HG03558 (cell line): ENCODE data around the gene SASH1.
A peak's percentile ranks its signal among the peaks of the same experiment; 100 is the strongest.

ENCODE experiments used
- ATAC-seq: cut with Tn5 transposase; IDR thresholded peaks from one replicate; pipeline ENCODE4 v1.9.1; 2021; ENCODE audit warnings: moderate number of reproducible peaks; ENCODE audit not compliant: unreplicated experiment; ENCODE audit errors: extremely low read depth

SASH1 gene

GRCh38 chr6:148426317-148426977 lies 83.8 kb downstream of the SASH1 start:
- ATAC-seq = no peak

GRCh38 chr6:148427333-148427732 lies 84.7 kb downstream of the SASH1 start:
- ATAC-seq = no peak

- no peak for ATAC-seq
Observed at GRCh38 chr6:148429423-148429822, 86.8 kb downstream of the SASH1 start.

- ATAC-seq = no peak
Observed at GRCh38 chr6:148430897-148431296, 88.3 kb downstream of the SASH1 start.

- ATAC-seq = no peak
Observed at GRCh38 chr6:148431413-148431812, 88.8 kb downstream of the SASH1 start.

- no peak for ATAC-seq
Observed at GRCh38 chr6:148431840-148432239, 89.2 kb downstream of the SASH1 start.

DNA sequence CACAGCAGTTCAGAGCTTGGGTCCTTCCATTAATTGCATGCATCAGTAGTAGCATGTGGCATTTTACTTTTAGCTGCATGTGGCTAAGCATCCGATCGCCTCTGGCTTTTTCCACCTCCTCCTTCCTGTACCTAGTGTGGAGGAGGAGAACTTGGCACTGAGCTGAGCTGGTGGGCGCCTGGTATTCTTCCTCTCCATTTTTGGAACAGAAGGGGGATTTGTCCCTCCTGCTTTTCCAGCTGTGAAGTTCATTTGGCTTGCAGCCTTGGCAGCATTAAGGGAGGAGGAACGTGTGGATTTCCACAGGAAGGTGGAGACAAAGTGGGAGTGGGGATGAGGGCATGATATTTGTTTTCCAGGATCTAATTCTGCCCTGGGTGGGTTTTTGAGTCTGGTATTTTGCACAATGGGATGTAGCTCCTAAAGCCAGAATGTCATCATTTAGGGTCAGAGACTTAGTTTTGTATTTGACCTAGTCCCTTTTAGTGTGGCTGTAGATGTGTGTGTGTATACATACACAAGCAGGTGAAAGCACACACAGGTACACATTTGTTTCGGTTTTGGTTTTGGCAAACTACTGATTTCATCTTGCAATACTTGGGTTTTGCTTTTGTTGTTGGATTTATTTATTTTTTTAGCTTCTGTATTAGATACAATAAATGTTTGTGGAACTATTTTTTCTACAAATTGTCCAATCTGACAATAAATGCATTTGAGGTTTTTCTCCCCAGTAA lies 90.0 kb downstream of the SASH1 start:
- no peak for ATAC-seq

DNA sequence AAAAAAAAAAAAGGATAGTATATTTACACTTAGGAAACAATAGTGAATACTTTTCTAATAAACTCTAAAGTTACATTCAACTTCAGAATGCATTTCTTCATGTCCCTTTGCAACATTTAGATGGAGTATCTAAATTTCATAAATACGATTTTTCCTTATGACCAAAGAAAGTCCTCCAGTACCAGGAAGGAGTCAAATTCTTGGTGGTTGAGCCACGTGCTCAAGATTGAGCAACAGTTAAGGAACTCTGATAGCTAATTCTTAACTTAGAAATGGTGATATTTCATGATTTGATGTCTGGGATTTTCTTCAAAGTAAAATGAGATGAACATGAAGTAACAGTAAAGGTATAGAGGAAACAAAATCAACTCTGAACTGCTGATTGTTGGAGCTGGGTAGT lies 92.7 kb downstream of the SASH1 start:
- ATAC-seq = no peak

DNA sequence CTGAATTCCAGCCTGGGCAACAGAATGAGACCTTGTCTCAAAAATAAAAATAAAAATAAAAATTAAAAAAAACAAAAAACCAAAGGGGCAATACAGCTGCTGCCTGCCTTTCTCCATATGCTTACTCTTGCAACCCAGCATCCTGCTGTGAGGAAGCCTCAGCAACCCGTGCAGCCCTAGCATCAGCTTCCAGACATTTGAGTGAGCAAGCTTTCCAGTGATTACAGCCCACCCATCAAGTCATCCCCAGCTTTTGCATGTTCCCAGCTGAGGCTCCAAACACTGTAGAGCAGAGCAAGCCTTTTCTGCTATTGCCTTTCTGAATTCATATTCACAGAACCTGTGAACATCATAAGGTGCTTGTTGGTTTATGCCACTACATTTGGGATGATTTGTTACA lies 93.8 kb downstream of the SASH1 start:
- no peak for ATAC-seq

DNA sequence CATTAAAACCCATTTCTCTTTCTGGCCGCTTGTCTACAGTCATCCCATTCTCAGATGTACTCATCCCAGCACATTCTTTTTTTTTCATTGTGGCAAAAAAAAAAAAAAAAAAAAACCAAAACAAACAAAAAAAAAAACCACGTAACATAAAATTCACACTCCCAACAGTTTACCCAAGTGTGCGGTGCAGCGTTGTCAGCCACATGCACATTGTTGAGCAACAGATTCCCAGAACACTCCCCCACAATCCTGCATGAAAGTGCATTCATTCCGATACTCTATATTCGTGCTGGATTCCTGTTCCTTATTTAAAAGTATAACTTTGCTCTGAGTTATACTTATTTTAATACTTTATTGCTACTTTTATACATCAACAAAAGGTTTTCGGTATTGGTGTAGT lies 96.0 kb downstream of the SASH1 start:
- no peak for ATAC-seq

DNA sequence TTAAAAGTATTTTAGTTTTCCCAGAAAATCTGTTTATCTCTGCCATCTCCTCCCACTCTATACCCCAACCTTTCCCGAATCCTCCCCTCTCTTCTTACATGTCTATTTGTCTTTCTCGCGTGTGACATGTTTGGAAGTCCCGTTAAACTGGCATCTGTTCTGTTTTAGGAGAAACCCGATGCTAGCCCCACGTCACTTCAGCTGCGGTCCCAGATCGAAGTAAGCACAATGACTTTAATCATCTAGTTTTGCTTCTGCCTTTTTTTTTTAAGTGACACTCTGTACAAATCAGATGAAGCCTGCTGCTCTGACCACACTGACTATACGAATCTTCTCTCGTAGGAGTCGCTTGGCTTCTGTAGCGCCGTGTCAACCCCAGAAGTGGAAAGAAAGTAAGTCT lies 97.4 kb downstream of the SASH1 start:
- ATAC-seq = no peak

DNA sequence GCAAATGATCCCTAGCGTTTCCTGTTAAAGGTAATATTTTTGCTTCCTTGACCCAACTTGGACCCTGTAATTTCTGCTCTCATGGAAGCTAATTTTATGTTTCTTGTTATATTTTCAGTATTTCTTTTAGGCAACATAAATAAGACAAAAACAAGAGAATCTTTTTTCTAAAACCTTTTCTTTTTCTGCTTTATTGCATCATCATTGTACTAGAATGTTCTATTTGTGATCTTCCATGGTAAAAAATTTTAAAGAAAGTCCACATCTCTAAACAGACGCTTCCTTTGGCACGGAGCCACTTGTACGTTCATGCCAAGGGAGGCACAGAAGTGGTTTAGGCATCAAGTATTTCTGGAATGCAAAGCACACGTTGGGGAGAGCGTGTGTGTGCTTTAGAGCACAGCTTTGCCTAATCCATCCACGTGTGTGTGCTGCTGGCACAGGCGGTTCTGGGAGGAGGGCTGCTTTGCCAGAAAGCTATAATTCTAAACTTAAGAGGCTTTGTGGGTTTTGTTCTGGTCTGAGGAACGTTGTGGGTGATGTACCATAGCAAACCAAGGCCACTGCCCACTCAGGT lies 98.3 kb downstream of the SASH1 start:
- no peak for ATAC-seq

DNA sequence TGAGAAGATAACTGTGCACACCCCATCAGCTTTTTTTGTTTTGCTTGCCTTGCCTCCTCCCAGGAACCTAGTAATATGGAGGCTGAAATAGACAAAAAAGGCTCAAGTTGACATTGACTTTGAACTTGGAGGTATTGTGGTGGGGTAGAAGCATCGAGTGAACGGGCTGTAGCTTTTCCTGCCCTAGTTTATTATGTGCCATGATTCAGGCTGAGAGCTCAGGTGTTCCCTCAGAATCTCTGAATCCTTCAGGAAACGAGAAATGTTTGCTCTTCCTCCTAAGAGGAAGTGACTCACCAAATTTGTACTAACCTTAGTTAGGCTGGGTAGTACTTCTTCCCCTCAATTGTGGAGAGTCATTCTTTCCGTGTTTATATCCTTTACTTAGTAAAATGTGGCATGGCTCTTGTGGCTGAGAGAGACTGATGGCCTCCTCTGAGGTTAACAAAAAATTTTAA lies 98.8 kb downstream of the SASH1 start:
- ATAC-seq = peak; percentile 52

DNA sequence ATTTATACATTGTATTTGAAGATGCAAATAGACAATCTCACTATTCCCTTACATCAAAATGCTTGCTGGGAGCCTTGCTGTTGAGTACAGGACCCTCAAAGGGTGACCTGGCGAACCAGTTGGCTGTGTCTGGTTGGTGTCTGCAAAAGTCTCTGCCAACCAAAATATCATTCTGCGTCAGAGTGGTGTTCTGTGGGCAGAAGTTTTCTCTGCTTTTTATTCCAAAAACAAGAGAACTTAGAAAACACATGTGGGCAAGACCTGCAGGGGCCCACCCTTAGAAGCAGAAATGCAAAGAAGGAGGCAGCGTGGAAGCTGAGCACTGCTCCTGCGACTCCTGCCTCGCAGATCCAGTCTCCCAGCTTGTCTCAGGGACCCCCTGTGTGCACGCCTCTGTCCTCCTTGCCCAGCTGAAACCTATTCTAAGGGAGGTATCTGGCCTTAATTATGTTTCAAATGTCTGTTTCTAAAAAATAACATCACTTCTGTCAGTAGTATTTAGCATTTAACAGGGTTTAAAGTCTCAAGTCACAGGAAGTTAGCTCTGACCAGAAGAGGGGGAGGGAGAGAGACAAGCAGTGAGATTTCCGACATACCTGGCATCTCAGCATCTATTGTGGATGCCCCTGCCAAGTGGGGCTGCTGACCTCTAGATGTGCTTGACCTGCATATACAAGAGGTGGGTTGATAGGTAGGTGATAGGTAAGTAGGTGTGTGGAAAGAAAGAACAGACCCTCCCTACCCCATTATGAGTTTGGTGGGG lies 101.3 kb downstream of the SASH1 start:
- ATAC-seq = no peak

DNA sequence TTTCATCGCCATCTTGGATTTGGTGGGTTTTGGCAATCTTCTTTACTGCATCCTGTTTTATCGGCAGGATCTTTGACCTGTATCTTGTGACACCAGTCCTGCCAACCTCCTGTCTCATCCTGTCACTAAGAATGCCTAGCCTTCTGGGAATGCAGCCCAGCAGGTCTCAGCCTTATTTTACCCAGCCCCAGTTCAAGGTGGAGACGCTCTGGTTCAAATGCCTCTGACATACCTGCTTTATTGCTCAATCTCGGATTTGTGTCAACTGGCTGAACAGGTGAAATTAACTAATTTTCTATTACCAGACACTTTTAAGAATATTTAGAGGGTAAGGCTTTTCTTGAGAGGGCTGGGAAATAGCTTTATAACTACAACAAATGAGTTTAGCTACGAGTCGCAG lies 102.5 kb downstream of the SASH1 start:
- ATAC-seq = no peak

DNA sequence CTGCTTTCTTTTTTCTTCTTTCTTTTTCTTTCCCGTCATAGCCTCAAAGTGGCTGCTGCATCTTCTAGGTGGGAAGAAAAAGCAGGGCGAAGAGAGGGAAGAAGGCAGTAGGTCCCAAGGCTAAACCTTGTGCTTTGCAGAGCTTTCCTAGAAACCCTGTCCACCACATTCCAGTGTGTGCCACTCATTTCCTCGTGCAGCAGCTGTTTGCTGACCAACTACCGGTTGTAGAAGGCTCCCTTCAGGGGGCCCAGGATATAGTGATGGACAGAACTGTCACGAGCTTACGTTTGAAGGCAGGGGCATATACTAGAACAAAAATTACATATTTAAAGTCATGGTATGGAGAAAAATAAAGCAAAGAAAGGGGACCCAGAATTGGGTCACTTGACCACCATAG lies 103.0 kb downstream of the SASH1 start:
- no peak for ATAC-seq

DNA sequence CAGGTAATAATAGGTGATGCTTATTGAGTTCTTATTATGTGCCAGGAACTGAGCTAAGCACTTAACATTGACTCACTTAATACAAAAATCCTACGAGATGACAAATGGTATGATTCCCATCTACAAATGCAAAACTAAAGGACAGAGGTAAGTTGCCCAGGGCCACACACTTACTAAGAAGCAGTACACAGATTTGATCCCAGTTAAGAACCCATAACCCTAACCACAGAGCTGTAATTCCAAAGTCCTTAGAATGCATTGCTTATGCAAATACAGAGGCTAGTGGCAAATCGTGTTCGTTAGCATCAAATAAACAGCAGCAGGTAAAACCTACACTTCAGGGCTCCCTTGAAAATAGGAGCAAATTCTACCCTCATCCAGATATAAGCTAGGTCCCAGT lies 104.0 kb downstream of the SASH1 start:
- no peak for ATAC-seq

DNA sequence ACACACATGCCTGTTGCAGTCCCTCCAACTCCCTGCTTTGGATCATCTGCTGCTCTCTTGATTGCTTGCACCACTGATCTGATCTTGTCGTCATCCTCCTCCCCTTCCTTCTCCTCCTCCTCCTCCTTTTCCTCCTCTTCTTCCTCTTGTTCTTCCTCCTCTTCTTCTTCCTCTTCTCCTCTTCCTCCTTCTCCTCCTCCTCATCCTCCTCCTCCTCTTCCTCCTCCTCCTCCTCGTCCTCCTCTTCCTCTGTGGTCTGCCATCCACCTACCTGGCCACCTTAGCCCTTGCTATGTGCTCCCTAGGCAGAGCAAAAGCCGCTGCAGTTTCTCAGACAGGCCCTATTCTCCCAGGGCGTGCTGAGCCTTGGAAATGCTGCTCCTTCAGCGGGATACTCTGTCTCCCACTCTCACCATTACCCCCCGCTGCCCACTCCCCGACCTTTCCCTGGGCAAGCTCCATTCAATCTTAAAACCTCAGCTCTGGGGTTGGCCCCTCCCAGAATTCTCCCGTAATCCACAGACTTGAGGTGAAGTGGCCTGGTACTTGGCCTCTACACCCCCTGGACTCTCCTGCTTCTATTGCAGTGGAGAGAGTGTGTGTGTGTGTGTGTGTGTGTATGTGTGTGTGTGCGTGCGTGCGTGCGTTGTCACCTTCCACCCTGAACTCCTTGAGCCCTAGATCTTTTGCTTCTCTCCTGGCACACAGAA lies 105.0 kb downstream of the SASH1 start:
- no peak for ATAC-seq

DNA sequence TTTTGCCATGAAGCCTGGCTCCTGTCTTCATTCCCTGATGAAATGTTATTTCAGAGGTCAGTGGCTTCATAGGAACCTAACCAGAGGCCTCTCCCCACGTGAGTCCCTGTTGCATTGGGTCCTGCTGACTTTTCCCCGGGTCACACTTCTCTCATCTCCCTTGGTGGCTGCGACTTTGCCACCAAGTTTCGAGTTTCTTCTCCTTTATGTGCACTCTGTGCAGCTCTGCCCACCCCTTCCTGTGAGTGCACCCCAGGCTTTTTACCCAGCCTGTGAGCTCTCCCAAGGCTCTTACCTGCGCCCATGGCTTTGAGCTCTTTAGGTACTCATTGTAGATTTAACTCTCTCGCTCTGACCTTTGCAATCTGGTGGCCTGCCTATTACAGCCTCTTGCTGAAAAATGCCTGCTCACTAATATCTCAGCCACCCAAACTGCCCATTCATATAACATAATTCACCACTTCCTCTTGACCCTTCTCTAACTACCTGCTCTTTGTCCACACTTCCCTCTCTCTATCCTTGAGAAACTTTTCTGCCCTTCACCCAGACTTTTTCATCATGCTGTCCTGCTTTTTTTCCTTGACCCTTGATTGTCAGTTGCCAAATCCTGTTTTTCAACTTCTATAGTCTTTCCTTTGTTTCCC lies 105.9 kb downstream of the SASH1 start:
- no peak for ATAC-seq

DNA sequence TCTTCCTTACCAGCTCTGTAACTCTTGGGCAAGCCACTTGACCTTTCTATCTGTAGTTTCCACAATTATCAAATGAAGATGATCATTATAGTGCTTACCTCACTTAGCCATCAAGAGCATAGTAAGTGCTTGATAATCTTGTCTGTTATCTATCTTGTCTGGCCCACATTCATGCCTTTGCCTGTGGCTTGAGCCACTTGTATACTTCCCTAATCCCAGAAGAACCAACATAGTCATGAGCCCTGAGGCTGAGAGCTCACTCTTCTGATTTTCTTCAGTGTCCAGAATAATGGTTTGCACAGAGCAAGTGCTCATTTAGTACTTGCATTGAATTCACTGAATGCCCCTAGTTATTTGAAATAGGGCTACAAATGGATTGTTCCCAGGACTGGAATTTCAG lies 108.2 kb downstream of the SASH1 start:
- ATAC-seq = no peak
